ENCODE measurements around the gene FAM13C.
"Not testable (repeated sequence)": the region's sequence is repeated elsewhere in the genome, so short reads cannot be mapped to it uniquely, and the experiment has no call there.

Gene FAM13C

GRCh38 chr10:59276919-59277318 is 85.4 kb downstream of the FAM13C start:
- DNase-seq (ENCODE audit: low spot score) = no peak

- no peak for DNase-seq (ENCODE audit: low spot score)
These were observed 86.2 kb downstream of the FAM13C start for GRCh38 chr10:59276133-59276532.

- no peak for DNase-seq (ENCODE audit: low spot score)
These were observed 88.9 kb downstream of the FAM13C start for GRCh38 chr10:59273445-59273844.

GRCh38 chr10:59272061-59272460 is 90.3 kb downstream of the FAM13C start:
- DNase-seq (ENCODE audit: low spot score) = no peak

- no peak for DNase-seq (ENCODE audit: low spot score)
These were observed 91.2 kb downstream of the FAM13C start for GRCh38 chr10:59271160-59271559.

GRCh38 chr10:59270492-59270891 is 91.9 kb downstream of the FAM13C start:
- no peak for DNase-seq (ENCODE audit: low spot score)

- DNase-seq (ENCODE audit: low spot score) = no peak
These were observed 92.7 kb downstream of the FAM13C start for GRCh38 chr10:59269651-59270050.

- no peak for DNase-seq (ENCODE audit: low spot score)
These were observed 93.9 kb downstream of the FAM13C start for GRCh38 chr10:59268460-59268859.

GRCh38 chr10:59266321-59266720 is 96.0 kb downstream of the FAM13C start:
- DNase-seq (ENCODE audit: low spot score) = no peak

GRCh38 chr10:59265141-59265540 is 97.2 kb downstream of the FAM13C start:
- peak; percentile 4 for DNase-seq (ENCODE audit: low spot score)

- DNase-seq (ENCODE audit: low spot score) = no peak
These were observed 103.5 kb downstream of the FAM13C start for GRCh38 chr10:59258890-59259289.

- DNase-seq (ENCODE audit: low spot score) = no peak
These were observed 105.1 kb downstream of the FAM13C start for GRCh38 chr10:59257224-59257623.

GRCh38 chr10:59255463-59255862 is 106.9 kb downstream of the FAM13C start:
- DNase-seq (ENCODE audit: low spot score) = no peak

GRCh38 chr10:59252491-59252890 is 109.9 kb downstream of the FAM13C start:
- DNase-seq (ENCODE audit: low spot score) = no peak

GRCh38 chr10:59245686-59246085 is 116.7 kb downstream of the FAM13C start:
- DNase-seq (ENCODE audit: low spot score) = no peak

GRCh38 chr10:59244871-59245270 is 117.5 kb downstream of the FAM13C start:
- no peak for DNase-seq (ENCODE audit: low spot score)

GRCh38 chr10:59243611-59244195 is 118.6 kb downstream of the FAM13C start:
- DNase-seq (ENCODE audit: low spot score) = no peak

GRCh38 chr10:59242991-59243390 is 119.4 kb downstream of the FAM13C start:
- DNase-seq (ENCODE audit: low spot score) = no peak

GRCh38 chr10:59242057-59242456 is 120.3 kb downstream of the FAM13C start:
- no peak for DNase-seq (ENCODE audit: low spot score)

GRCh38 chr10:59240582-59241183 is 121.7 kb downstream of the FAM13C start:
- peak; percentile 62 for DNase-seq (ENCODE audit: low spot score)

GRCh38 chr10:59239108-59239507 is 123.2 kb downstream of the FAM13C start:
- not testable (repeated sequence) for DNase-seq (ENCODE audit: low spot score)

- DNase-seq (ENCODE audit: low spot score) = no peak
These were observed 124.6 kb downstream of the FAM13C start for GRCh38 chr10:59237775-59238174.

GRCh38 chr10:59236064-59236697 is 126.2 kb downstream of the FAM13C start:
- no peak for DNase-seq (ENCODE audit: low spot score)
